LNCAP (cell line): Measurements from ENCODE around the gene OR5D13.
A peak's percentile ranks its signal among the peaks of the same experiment; 100 is the strongest.

Experiments
- TF ChIP-seq, protein P1 (sequence below): fragments of 450-650 bp; IDR thresholded peaks from 2 replicates; pipeline ENCODE4 v1.5.1; 2017; ENCODE audit warnings: mild to moderate bottlenecking

OR5D13 gene, protein sequence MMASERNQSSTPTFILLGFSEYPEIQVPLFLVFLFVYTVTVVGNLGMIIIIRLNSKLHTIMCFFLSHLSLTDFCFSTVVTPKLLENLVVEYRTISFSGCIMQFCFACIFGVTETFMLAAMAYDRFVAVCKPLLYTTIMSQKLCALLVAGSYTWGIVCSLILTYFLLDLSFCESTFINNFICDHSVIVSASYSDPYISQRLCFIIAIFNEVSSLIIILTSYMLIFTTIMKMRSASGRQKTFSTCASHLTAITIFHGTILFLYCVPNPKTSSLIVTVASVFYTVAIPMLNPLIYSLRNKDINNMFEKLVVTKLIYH

DNA sequence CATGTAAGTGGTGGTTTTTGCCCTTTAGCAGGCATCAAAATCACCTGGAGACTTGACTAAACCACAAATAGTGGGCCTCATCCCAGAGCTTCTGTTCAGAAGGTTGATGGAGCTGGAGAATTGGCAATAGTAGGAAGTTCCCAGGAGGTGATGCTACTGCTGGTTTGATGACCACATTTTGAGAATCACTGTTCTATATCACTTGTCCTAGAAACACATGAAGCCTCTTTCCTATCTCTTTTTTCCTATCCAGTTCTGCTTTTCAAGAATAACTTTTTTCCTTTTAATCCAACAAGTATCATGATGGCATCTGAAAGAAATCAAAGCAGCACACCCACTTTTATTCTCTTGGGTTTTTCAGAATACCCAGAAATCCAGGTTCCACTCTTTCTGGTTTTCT, at the start of gene OR5D13:
Gene OR5D13, plus strand, starts transcription at position 301 of the 400 bp plus-strand sequence. Its CDS starts 0 bp downstream, at position 301.
- TF ChIP-seq, protein P1, sequence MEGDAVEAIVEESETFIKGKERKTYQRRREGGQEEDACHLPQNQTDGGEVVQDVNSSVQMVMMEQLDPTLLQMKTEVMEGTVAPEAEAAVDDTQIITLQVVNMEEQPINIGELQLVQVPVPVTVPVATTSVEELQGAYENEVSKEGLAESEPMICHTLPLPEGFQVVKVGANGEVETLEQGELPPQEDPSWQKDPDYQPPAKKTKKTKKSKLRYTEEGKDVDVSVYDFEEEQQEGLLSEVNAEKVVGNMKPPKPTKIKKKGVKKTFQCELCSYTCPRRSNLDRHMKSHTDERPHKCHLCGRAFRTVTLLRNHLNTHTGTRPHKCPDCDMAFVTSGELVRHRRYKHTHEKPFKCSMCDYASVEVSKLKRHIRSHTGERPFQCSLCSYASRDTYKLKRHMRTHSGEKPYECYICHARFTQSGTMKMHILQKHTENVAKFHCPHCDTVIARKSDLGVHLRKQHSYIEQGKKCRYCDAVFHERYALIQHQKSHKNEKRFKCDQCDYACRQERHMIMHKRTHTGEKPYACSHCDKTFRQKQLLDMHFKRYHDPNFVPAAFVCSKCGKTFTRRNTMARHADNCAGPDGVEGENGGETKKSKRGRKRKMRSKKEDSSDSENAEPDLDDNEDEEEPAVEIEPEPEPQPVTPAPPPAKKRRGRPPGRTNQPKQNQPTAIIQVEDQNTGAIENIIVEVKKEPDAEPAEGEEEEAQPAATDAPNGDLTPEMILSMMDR, result no peak

DNA sequence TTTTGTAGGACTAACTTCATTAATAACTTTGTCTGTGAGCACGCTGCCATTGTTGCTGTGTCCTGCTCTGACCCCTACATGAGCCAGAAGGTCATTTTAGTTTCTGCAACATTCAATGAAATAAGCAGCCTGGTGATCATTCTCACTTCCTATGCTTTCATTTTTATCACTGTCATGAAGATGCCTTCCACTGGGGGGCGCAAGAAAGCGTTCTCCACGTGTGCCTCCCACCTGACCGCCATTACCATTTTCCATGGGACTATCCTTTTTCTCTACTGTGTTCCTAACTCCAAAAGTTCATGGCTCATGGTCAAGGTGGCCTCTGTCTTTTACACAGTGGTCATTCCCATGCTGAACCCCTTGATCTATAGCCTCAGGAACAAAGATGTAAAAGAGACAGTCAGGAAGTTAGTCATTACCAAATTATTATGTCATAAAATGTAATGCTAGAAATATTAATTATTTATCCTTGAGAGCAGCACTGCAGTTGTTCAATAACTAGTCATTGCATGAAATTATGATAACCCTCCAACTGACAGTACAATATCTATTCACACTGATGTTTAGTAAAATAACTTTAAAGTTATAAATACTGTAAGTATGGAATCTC, 46.4 kb upstream of the OR5D13 start:
- TF ChIP-seq, protein P1, result 0 out of 2 replicates have a peak, but pooled peaks have one; percentile 19

DNA sequence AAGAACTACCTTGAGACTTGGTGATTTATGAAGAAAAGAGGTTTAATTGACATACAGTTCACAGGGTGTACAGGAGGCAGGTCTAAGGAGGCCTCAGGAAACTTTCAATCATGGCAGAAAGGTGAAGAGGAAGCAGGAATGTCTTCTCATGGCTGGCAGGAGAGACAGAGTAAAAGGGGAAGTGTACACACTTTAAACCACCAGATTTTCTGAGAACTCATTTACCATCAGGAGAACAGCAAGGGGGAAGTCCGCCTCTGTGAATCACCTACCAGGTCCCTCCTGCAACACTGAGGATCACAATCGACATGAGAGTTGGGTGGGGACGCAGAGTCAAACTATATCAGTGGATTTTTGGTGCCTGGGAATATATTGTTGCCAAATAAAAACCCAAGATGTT, 40.3 kb upstream of the OR5D13 start:
- TF ChIP-seq, protein P1, result no peak

DNA sequence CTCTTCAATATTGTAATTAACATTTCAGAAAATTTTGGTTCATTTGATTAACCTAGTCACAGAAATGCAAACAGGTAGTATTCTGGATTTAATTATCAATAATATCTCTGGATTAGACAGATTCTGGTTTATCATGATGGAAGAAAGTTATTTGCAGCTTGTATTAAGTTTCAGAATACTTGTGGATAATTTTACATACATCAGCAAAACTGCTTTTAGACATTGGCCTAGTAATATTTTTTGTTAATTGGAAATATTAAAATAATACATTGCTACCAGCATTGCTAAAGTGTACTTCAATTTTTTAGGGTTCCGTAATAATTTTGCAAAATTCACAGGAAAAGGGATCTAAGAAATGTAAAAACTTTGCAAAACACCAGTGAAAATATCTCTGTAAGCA, 18.4 kb downstream of the OR5D13 start:
- TF ChIP-seq, protein P1, result no peak

DNA sequence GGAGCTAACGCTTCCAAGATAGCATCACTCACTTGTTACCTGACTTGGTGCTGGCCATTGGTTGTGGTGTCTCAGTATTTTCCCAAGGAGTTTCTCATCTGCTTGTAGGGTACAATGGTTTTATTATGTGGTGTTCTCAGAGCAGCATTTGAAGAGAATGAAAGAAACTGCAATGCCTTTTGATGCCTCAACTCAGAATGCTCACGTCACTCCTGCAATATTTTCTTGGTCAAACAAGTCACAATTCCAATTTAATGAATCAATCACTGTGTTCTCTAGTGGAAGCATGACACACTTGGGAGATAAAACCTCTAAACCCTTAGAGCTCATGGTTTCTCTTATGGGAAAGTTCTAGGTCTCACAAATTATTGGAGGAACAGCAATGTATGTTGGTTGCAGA, 20.1 kb downstream of the OR5D13 start:
- TF ChIP-seq, protein P1, result no peak

DNA sequence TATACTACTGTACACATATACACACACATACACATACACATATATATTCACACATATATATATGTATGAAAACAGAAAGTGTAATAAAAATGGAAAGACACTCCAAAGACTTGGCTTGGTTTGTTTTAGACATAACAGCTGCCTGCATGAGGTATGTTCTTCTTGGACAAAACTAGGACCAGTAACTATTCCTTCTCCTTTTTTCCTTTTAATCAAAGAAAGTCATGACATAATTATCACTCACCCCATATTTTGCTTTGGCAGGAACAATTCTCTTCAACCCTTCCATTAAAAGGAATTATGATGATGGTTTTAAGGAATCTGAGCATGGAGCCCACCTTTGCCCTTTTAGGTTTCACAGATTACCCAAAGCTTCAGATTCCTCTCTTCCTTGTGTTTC, 22.0 kb downstream of the OR5D13 start, which contains the start of gene OR5D14:
Gene OR5D14, plus strand, starts transcription at position 301 of the 400 bp plus-strand sequence. Its CDS starts 0 bp downstream, at position 301.
- TF ChIP-seq, protein P1, result no peak

DNA sequence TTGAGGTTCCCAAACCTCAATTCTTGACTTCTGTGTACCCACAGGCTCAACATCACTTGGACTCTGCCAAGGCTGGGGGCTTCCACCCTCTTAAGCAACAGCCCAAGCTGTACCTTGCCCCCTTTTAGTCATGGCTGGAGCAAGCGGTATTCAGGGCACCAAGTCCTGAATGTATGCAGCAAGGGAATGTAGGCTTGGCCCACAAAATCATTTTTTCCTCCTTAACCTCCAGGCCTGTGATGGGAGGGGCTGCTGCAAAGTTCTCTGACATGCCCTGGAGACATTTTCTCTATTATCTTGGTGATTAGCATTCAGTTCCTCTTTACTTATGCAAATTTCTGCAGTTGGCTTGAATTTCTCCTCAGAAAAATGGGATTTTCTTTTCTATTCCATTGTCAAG, 33.0 kb downstream of the OR5D13 start:
- TF ChIP-seq, protein P1, result no peak
